GM19193 (cell line): ENCODE results near the gene VPS13C.

ENCODE experiments used
- POLR2A ChIP-seq: IDR thresholded peaks from 4 replicates; pipeline ENCODE4 v1.6.1; 2011; ENCODE audit not compliant: insufficient read depth, insufficient read length; ENCODE audit errors: extremely low read depth

Gene VPS13C

DNA sequence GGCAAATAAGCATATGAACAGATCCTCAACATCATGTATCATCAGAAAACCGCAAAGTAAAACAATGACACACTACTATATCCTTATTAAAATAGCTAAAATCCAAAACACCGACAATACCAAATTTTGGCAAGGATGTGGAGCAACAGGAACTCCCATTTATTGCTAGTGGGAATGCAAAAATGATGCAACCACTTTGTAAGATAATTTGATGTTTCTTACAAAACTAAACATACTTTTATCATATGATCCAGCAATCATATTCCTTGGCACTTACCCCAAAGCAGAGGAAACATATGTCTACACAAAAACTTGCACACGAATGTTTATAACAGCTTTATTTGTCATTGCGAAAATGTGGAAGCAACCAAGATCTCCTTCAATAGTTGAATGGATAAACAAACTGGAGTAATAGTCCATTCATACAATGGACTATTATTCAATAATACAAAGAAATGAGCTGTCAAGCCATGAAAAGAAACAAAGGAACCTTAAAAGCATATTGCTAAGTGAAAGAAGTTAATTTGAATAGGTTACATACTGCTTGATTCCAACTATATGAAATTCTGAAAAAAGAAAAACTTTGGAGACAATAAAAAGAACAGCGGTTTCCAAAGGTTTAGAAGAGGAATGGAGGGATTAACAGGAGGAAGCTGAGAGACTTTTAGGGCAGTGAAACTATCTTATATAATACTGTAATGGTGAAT lies 172.0 kb downstream of the VPS13C start:
- no peak for TF ChIP-seq POLR2A

DNA sequence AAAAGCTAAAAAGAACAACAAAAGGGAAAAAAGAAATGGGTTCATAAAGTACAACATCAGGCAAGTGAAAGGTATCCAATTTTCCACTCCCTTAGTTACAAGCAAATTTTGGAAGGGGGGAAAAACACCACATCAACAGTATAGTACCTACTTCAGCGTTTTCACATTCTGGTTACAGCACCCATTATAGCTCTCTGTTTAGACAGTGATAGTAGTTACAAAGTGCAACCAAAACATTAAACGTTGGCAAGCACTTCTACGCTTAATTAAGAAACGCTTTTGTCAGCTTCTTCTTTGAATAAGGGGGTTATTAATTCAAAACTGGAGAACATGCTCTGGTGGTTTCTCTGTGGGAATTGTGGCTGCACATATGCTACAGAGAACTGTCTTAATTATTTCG lies 180.2 kb downstream of the VPS13C start:
- TF ChIP-seq POLR2A: no peak

GRCh38 chr15:61879219-61879618 lies 181.0 kb downstream of the VPS13C start:
- TF ChIP-seq POLR2A: no peak

GRCh38 chr15:61871926-61872522 lies 188.2 kb downstream of the VPS13C start:
- no peak for TF ChIP-seq POLR2A

DNA sequence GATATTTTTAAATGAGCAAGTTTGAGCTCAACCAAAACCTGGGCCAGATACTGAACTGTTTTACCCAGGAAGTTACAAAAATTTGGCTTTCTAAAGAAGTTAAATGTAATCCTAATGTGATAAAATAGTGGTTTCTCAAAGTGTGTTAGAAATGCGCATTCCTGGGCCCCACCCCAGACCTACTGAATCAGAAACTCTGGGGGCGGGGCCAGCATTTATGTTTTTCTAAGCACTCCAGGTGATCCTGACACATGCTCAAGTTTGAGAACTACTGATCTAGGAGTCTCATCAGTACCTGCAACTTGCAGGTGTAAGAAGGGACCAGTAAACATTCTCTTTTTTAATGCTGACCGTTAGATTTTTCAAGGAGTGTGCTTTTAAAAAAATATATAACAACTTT lies 190.6 kb downstream of the VPS13C start:
- TF ChIP-seq POLR2A: no peak

- no peak for TF ChIP-seq POLR2A
These were observed 198.3 kb downstream of the VPS13C start for GRCh38 chr15:61861962-61862361.

- no peak for TF ChIP-seq POLR2A
These were observed 202.9 kb downstream of the VPS13C start for GRCh38 chr15:61857169-61857829.

DNA sequence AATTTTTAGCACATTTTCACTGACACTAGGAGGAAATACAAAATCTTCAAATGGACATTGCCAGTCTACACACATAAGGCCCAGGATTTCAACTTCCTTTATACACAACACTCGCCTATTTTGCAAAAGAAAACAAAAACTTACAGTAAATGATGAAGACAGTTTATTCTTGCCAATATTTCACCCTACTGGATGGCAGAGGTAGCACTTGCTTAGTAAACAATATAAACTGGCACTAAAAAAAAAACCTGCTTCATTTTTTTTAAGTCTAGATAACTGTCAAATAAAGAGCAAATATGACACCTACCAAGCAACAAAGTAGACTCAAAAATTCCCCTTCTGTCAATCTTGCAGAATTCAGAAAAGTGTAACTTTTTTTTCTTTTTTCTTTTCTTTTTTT lies 204.0 kb downstream of the VPS13C start:
- no peak for TF ChIP-seq POLR2A

DNA sequence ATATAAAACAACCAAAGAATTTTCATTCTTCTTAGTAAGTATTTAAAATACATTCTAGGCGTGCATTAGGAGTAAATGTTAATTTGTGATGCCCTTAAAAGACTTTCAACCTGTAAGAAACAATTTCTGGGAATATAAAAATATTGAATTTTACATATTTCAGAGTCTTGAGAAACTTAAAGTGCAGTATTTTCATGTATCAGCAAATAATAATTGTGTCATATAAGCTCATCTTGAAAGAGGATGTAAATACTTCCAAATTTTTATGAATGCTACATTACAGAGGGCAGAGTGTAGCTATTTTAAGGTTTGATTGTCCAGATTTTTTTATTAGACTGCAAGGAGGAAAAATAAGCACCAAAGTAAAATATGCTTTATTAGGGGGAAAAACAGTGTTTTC lies 207.1 kb downstream of the VPS13C start:
- TF ChIP-seq POLR2A: no peak

DNA sequence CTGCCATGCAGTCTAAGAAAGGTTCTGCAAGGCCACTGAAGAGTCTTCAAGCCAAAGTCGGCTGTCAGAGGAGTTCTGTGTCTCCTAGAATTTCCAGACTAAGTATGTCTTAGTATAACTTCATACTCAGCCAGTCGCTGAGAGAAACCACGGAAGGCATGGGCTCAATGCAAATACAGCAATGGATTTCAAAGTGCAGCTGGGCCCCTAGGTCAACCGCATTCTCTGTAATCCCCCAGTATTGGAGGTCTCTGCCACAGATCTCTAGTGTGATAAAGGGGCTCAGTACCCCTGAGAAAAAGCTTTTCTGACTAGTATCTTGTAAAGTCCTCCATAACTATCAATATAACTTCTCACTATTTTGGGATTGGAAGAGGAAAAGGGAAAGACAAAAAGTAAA lies 208.3 kb downstream of the VPS13C start:
- no peak for TF ChIP-seq POLR2A

DNA sequence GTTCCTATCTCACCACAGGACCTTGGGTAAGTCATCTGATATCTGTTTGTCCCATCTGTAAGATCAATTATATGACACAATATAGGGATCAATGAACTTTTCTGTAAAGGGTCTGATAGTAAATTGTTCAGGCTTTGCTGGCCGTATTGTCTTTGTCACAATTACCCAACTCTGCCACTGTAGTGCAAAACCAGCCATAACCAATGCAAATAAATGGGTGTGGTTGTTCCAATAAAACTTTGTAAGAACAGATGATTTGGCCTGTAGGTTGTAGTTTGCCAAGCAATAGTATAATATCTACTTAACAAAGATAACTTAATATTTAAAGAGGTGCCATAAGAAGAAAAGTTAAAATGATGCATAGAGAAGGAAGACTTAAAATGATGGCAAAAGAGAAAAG lies 210.8 kb downstream of the VPS13C start:
- no peak for TF ChIP-seq POLR2A

- TF ChIP-seq POLR2A: no peak
These were observed 218.8 kb downstream of the VPS13C start for GRCh38 chr15:61841466-61841865.

DNA sequence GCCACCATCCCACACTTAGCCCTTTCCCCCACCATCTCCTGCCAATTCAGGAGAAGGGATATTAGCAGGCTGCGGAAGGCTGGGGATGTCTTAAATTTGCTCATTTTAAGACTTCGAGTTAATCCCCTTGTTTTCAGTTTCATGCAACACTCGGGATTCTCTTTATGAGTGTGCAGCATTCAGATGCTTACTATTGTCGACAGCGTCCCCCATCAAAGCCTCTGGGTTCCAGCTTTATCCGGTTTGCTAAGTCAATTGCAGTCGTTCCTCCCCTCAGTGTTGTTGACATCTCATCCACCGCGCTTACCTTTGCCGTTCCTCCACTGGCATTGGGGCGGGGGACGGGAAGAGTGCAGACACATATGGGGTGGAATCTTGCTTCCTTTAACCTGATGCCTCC lies 220.2 kb downstream of the VPS13C start:
- TF ChIP-seq POLR2A: no peak

DNA sequence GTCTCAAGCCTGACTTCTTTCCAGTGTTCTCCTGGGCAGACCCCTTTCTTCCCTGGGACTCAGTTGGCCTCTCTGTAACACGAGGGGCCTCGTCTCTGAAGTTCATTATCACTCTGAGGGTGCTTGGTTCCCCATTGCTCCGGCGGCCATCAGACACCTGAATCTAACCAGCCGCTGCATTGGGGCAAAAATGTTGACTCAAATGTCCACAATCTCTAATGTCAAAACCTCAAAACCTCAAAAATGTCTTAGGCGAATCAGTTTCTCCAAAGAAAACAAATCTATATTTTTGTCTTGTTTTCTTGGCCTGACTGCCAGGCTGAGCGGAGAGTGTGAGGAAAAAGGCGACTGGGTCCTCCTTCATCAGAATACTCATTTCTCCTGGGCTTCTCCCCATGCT lies 220.7 kb downstream of the VPS13C start:
- TF ChIP-seq POLR2A: no peak

GRCh38 chr15:61835496-61836106 lies 224.6 kb downstream of the VPS13C start:
- no peak for TF ChIP-seq POLR2A

DNA sequence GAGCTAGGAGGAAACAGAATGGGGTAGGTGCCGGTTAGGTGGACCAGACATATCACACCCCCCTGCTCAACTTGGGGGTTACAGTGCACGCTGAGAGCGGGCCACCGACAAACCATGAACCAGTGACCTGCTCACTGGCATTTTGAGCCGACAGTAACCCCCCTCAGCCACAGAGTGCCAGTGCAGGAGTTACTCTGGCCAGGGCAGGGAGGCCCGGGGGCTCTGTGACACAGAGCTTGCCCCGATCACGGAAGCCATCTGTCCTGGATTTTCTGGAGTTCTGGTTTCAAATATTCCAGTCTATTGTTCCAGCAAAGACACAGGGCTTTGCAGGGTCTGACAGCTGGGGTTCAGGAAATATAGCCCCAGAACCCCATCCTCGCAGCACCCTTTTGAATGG lies 225.2 kb downstream of the VPS13C start:
- TF ChIP-seq POLR2A: no peak
